HepG2 (cell line): Measurements from ENCODE around the gene CTNNA3.

Source experiments
- KAT8 ChIP-seq: IDR thresholded peaks from 2 replicates; pipeline ENCODE4 v1.6.1; 2016; ENCODE audit warnings: missing genetic modification reagents, missing compliant biosample characterization
- MYNN ChIP-seq: sonication (generic); formaldehyde crosslinking; IDR thresholded peaks from 2 replicates; pipeline ENCODE4 v1.4.0; 2020; ENCODE audit warnings: mild to moderate bottlenecking, low read depth, missing genetic modification reagents

DNA sequence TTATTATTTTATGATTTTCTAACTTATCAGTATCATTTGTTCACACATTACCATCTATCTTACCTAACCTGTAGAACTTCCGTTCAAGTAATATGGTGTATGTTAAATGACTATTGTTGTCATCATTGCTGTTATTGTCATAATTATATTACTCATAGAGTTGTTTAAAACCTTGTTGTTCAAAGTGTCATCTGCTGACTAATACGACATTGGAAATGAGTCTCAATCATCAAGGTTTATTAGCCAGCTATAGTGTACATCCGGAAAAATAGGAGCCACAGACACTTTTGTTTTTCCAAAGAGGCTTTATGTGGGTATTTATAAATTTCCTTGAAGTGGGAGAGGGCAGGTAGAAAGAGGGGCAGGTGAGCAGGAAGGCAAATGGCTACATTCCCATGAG lies 1157.1 kb downstream of the CTNNA3 start:
- no peak for TF ChIP-seq KAT8 (CRISPR knock-in tag)
- TF ChIP-seq MYNN, result no peak
